ENCODE results near the gene NPRL2. TPM values are rescaled to one million over a fixed set of nuclear protein-coding genes. Genes with fewer than 3 reads are reported as not detected.

Gene NPRL2
- total and polyA plus RNA-seq, 2 of the 13 experiments (the other 11 are each of a cell fraction or from before 2014, with no cell fraction given), result 30.6 to 51.4 TPM

GRCh38 chr3:50319894-50320625 lies 30.5 kb downstream of the NPRL2 start (continued):
- TF ChIP-seq POGK (CRISPR knock-in tag; conservative IDR thresholded peaks at IDR 0.05), result 0 out of 2 replicates have a peak, but pooled peaks have one; percentile 3
- TF ChIP-seq, protein P1, sequence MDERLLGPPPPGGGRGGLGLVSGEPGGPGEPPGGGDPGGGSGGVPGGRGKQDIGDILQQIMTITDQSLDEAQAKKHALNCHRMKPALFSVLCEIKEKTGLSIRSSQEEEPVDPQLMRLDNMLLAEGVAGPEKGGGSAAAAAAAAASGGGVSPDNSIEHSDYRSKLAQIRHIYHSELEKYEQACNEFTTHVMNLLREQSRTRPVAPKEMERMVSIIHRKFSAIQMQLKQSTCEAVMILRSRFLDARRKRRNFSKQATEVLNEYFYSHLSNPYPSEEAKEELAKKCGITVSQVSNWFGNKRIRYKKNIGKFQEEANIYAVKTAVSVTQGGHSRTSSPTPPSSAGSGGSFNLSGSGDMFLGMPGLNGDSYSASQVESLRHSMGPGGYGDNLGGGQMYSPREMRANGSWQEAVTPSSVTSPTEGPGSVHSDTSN (CRISPR knock-in tag; IDR thresholded peaks at IDR 0.05), result no peak
- no peak for TF ChIP-seq GABPB1 (CRISPR knock-in tag; IDR thresholded peaks at IDR 0.05)
- 0 out of 2 replicates have a peak, but pooled peaks have one; percentile 13 for TF ChIP-seq HOXA3 (CRISPR knock-in tag; IDR thresholded peaks at IDR 0.05)
- TF ChIP-seq ZNF879 (CRISPR knock-in tag; IDR thresholded peaks at IDR 0.05), result no peak
- no peak for TF ChIP-seq ZNF589 (CRISPR knock-in tag; conservative IDR thresholded peaks at IDR 0.05)
- 0 out of 2 replicates have a peak, but pooled peaks have one; percentile 26 for TF ChIP-seq BORCS8-MEF2B (CRISPR knock-in tag; IDR thresholded peaks at IDR 0.05)

DNA sequence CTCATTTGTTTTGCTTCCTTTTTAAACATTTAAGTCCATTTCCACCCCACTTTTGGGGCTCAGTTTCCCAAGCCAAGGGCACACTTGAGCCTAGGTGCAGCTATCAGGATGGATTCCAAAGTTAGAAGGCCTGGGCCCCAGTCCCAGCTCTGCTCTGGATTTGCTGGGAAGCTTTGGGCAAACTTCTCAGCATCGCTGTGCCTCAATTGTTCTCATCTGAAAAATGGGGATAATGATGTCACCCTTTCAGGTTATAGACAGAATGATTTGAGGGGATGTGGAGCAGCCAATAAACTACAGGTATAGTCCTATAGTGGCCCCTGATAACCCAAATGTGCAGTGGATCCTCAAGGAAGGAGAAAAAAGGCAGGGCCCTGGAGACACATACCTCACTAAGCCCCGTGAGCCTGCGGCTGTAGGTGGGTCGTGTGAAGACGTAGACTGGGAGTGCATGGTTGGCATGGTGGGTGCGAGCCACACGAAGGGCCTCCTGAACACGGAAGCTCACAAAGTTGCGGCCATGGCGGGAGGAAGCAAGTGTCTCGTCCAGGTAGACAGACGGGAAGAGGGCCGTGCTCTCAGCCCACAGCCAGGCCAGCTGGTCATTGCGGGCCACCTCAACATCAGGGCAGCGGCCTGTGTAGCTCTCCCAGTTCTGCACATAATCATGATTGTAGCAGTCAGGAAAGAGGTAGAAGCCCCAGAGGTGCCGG lies 31.2 kb downstream of the NPRL2 start:
- no peak for ATAC-seq
- BruUV-seq (replicated peaks), result no TSS peak
- in situ Hi-C loops (cut with HindIII; ENCODE audit: extremely low pct_ligation_motif_present, low pct_unique_long_range_greater_than_20kb) (no loop called here), intact Hi-C loops (cut with micrococcal nuclease; ENCODE audit: unreplicated experiment) (no loop called here)
- H3K9ac ChIP-seq (ENCODE audit: insufficient read depth, low read depth, low read length), result peak overlapping the region; percentile 10; the same call in 1 of the 2 replicates
- peaks cover 16 to 32% of the 10 kb centered on the region in 2 experiments for H3K36me3 ChIP-seq (replicated peaks in 1 of 2; ENCODE audit: control insufficient read depth in 1 of 2, insufficient read depth in 2 of 2, low read length in 2 of 2)
- H4K20me1 ChIP-seq (ENCODE audit: insufficient read depth, low read length), result no peaks in the 10 kb centered on the region
- peak overlapping the region in 1 of 3 experiments; percentile 19; a peak in 2 of 6 replicates for H3K4me3 ChIP-seq (replicated peaks in 1 of 3; ENCODE audit: insufficient read depth in 1 of 3, low read depth in 2 of 3, low read length in 3 of 3)
- no peak overlapping the region for H2AFZ ChIP-seq (ENCODE audit: low read length)
- ChIA-PET CTCF (ENCODE audit: low intra/inter-chr PET ratio, low total read pairs) (no interaction called here), POLR2A (interaction anchor here (1.1 to 13.0 kb wide), 4 partner anchors 11 to 31 kb away, joined by 3 to 222 read pairs (median 8); partner anchors contain the start of genes CYB561D2, HYAL1, HYAL3 and IFRD2)
- H3K27ac ChIP-seq (ENCODE audit: extremely low read length, insufficient read depth, low read length), result peak overlapping the region; percentile 2
- H3K27me3 ChIP-seq (ENCODE audit: control insufficient read depth in 1 of 2, insufficient read depth in 2 of 2, low read length in 2 of 2), result no peaks in the 10 kb centered on the region; a peak in 1 of 5 replicates
- peaks cover 25% of the 10 kb centered on the region for H3K79me2 ChIP-seq (ENCODE audit: insufficient read depth, low read length)
- H3K4me1 ChIP-seq (ENCODE audit: insufficient read depth, low read length), result peaks cover 70% of the 10 kb centered on the region
- H3K4me2 ChIP-seq (ENCODE audit: low read depth, low read length), result peak overlapping the region; percentile 94
- H3K9me3 ChIP-seq (ENCODE audit: low read length), result no peaks in the 10 kb centered on the region
- no peak for FAIRE-seq
- WGBS (ENCODE audit: low lambda C conversion rate), result 94% methylated on average over 16 of the region's 16 CpGs
- no peak for DNase-seq (ENCODE audit: low spot score)
- peak; percentile 87 for TF ChIP-seq ZNF629 (CRISPR knock-in tag; conservative IDR thresholded peaks at IDR 0.05)
- TF ChIP-seq ZKSCAN8 (CRISPR knock-in tag; IDR thresholded peaks at IDR 0.05; ENCODE audit: borderline replicate concordance), result no peak
- TF ChIP-seq, protein P2, sequence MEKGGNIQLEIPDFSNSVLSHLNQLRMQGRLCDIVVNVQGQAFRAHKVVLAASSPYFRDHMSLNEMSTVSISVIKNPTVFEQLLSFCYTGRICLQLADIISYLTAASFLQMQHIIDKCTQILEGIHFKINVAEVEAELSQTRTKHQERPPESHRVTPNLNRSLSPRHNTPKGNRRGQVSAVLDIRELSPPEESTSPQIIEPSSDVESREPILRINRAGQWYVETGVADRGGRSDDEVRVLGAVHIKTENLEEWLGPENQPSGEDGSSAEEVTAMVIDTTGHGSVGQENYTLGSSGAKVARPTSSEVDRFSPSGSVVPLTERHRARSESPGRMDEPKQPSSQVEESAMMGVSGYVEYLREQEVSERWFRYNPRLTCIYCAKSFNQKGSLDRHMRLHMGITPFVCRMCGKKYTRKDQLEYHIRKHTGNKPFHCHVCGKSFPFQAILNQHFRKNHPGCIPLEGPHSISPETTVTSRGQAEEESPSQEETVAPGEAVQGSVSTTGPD (CRISPR knock-in tag; IDR thresholded peaks at IDR 0.05), result no peak
- TF ChIP-seq ZNF879 (CRISPR knock-in tag; IDR thresholded peaks at IDR 0.05), result no peak
- peak; percentile 39; the same call in 1 of the 2 replicates for TF ChIP-seq ZMYM3 (CRISPR knock-in tag; IDR thresholded peaks at IDR 0.05)
- 0 out of 2 replicates have a peak, but pooled peaks have one; percentile 13 for TF ChIP-seq POGK (CRISPR knock-in tag; conservative IDR thresholded peaks at IDR 0.05)
- no peak for TF ChIP-seq IKZF5 (CRISPR knock-in tag; IDR thresholded peaks at IDR 0.05)

Data from HepG2 (cell line).